Activated CD4-positive, alpha-beta T cell treated with anti-CD3 and anti-CD28 coated beads, Interleukin-2, amount 10 ng/mL, durations not matched to agents 7 days and 5 days (primary cell): ENCODE results near the gene EIF2S1. TPM values are rescaled to one million over a fixed set of nuclear protein-coding genes. Genes with fewer than 3 reads are reported as not detected.
"Not testable (repeated sequence)": the region's sequence is repeated elsewhere in the genome, so short reads cannot be mapped to it uniquely, and the experiment has no call there.

Experiments used
- CTCF ChIA-PET: fragments of 350-600 bp; sonication (Branson Sonifier 250); formaldehyde crosslinking; loops from one replicate; lab custom pipeline; 2021; ENCODE audit warnings: antibody characterized with exemption; lab: Charles Lee
- POLR2A ChIA-PET: fragments of 350-600 bp; sonication (Branson Sonifier 250); formaldehyde crosslinking; loops from one replicate; lab custom pipeline; 2021; ENCODE audit warnings: antibody characterized with exemption; lab: Charles Lee
- DNase-seq: peaks from one replicate; pipeline ENCODE4 v3.0.0-alpha.2; 2020
- H3K27ac Mint-ChIP-seq: one replicate; pipeline ENCODE4 v1.8.0; 2021; ENCODE audit warnings: mild to moderate bottlenecking, moderate library complexity, mixed read lengths
- H3K27me3 Mint-ChIP-seq: one replicate; pipeline ENCODE4 v1.8.0; 2021; ENCODE audit warnings: mixed read lengths
- H3K36me3 Mint-ChIP-seq: one replicate; pipeline ENCODE4 v1.8.0; 2021; ENCODE audit warnings: low read depth, mixed read lengths
- H3K4me1 Mint-ChIP-seq: one replicate; pipeline ENCODE4 v1.8.0; 2021; ENCODE audit warnings: mixed read lengths
- H3K4me3 Mint-ChIP-seq: one replicate; pipeline ENCODE4 v1.8.0; 2021; ENCODE audit warnings: mild to moderate bottlenecking, moderate library complexity, mixed read lengths
- H3K9me3 Mint-ChIP-seq: one replicate; pipeline ENCODE4 v1.8.0; 2021; ENCODE audit warnings: mixed read lengths
- total RNA-seq, 2 experiments: library from RNA; stranded (reverse); gene quantifications; one replicate each; pipeline ENCODE4 v1.2.3, GENCODE V29; 2021

EIF2S1 gene
- 100 to 1,000 TPM; 114 to 115 TPM for total RNA-seq

- Mint-ChIP-seq H3K27me3 (no peaks in the 10 kb centered on the region), H3K9me3 (no peaks in the 10 kb centered on the region)
Measured at GRCh38 chr14:67359775-67360469, at the start of gene EIF2S1, which contains the start of gene ATP6V1D. TSS of gene EIF2S1 (plus strand) at chr14:67360328. CDS start at chr14:67364768, 4,440 bp downstream. TSS of gene ATP6V1D (minus strand) at chr14:67359804. CDS start at chr14:67359698, 106 bp downstream.

DNA sequence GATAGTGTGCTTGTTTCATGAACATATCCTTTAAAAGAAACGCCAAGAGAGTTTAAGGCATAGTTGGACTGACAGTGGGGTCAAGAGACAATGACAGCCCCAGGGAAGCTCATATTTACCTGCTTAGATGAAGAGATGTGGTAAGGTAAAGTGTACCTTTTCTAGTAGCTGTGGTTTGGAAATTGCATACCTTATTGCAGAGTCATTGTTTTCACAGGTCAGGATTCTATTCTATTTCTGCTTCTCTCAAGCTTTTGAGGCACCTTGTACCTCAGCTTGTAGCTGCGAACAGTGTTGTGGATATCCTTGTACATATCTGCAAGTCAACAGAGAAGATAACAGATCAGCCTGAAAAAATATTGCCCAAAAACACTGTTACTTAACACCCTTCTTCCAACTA, 48.3 kb upstream of the EIF2S1 start:
- Mint-ChIP-seq H3K9me3 (no peaks in the 10 kb centered on the region), H3K4me1 (peaks cover 2% of the 10 kb centered on the region), H3K27me3 (no peaks in the 10 kb centered on the region), H3K4me3 (no peak overlapping the region), H3K27ac (no peak overlapping the region), H3K36me3 (no peaks in the 10 kb centered on the region)
- DNase-seq: no peak
- CTCF ChIA-PET: no interaction called here
- POLR2A ChIA-PET: no interaction called here

More at GRCh38 chr14:67359775-67360469, at the start of gene EIF2S1, which contains the start of gene ATP6V1D:
- H3K27ac Mint-ChIP-seq: peak within 1 kb of the TSS; percentile 94
- H3K4me3 Mint-ChIP-seq: peak within 1 kb of the TSS; percentile 92
- DNase-seq: peak; percentile 99
- POLR2A ChIA-PET: interaction anchor here (0.6 kb wide), 2 partner anchors 21 to 31 kb away, joined by 3 to 6 read pairs; no protein-coding TSS in a partner anchor
- CTCF ChIA-PET: interaction anchor here (0.6 to 1.9 kb wide), 22 partner anchors 9 to 1484 kb away, joined by 3 to 17 read pairs (median 4); partner anchors contain the start of genes ARG2 and TMEM229B
- peaks cover 61% of the 10 kb centered on the region for H3K4me1 Mint-ChIP-seq
- peaks cover 17% of the 10 kb centered on the region for H3K36me3 Mint-ChIP-seq

DNA sequence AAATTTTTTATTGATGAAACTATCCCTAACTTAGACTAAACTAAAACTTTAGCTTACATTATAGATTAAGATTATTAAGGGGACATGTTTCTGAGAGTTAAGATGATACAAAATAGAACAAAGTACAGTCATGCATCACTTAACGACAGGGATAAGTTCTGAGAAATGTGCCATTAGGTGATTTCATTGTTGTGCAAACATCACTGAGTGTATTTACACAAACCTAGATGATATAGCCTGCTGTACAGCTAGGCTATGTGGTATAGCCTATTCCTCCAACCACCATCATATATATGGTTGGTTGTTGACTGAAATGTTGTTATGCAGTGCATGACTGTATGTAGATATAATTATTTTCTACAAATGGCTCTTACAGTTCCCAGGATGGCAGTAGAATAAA, 47.0 kb upstream of the EIF2S1 start:
- no peaks in the 10 kb centered on the region for H3K4me1 Mint-ChIP-seq
- CTCF ChIA-PET: no interaction called here
- POLR2A ChIA-PET: no interaction called here

DNA sequence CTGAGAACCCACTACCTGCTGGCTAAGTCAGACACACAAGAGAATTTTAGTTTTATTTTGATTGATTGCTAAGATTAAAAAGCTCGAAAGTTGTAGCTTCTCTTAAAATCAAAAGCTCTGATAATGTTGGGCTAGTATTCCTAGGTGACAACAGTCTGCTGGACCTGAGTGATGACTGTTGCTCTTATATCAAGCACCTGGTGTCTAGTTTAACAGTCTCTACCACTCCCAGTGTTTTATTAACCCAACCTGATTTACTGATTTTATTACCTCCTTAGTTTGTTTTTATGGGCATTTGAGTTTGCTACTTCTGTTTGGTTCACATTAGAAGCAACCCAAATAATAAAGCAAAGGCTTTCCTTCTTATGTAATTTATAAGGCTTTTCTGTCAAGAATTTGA, 42.3 kb upstream of the EIF2S1 start:
- ChIA-PET POLR2A (no interaction called here), CTCF (interaction anchor here (0.5 kb wide), 1 partner anchor 232 kb away, joined by 4 read pairs; no protein-coding TSS in a partner anchor)
- Mint-ChIP-seq H3K27ac (no peak overlapping the region), H3K36me3 (no peaks in the 10 kb centered on the region), H3K4me1 (no peaks in the 10 kb centered on the region), H3K27me3 (no peaks in the 10 kb centered on the region), H3K4me3 (no peak overlapping the region), H3K9me3 (no peaks in the 10 kb centered on the region)
- DNase-seq: no peak

More for the DNA sequence above, 47.0 kb upstream of the EIF2S1 start:
- no peak overlapping the region for H3K27ac Mint-ChIP-seq
- no peak overlapping the region for H3K4me3 Mint-ChIP-seq
- H3K27me3 Mint-ChIP-seq: no peaks in the 10 kb centered on the region
- H3K9me3 Mint-ChIP-seq: no peaks in the 10 kb centered on the region
- DNase-seq: no peak
- H3K36me3 Mint-ChIP-seq: no peaks in the 10 kb centered on the region

DNA sequence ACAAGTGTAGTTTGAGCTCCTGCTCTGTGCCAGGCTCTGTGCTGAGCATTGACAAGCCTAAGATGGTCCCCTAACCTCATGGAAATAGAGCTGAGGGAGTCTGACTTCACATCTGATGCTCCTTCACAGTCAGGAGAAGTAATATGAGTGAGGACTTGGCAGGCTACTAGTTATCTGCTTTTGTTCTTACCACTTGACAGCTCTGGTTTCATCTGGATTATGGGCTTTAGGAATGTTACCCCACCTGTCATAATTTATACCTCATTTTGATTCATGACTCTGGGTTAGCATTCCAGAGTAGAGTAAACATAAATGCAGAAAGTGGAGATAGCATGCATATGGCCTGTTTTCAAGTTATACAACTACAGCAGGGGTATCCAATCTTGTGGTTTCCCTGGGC, 41.0 kb upstream of the EIF2S1 start:
- peaks cover 3% of the 10 kb centered on the region for H3K36me3 Mint-ChIP-seq
- CTCF ChIA-PET: no interaction called here
- no peaks in the 10 kb centered on the region for H3K9me3 Mint-ChIP-seq
- H3K27ac Mint-ChIP-seq: no peak overlapping the region
- POLR2A ChIA-PET: interaction anchor here (0.6 kb wide), 1 partner anchor 33 kb away, joined by 3 read pairs; no protein-coding TSS in a partner anchor
- no peak for DNase-seq
- H3K27me3 Mint-ChIP-seq: no peaks in the 10 kb centered on the region
- no peaks in the 10 kb centered on the region for H3K4me1 Mint-ChIP-seq
- no peak overlapping the region for H3K4me3 Mint-ChIP-seq

DNA sequence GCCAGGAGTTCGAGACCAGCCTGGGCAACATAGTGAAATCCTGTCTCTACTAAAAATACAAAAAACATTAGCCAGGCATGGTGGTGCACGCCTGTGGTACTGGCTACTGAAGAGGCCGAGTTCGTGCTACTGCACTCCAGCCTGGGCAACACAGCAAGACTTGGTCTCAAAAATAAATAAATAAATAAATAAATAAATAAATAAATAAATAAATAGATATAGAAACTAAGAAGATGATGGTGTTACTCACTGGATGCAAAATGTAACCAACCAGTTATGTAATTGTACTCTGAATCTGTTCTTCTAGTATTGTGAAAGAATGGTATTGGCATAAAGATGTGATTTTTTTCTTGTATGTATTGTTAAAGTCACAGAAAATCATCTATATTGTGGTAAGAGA, 30.5 kb upstream of the EIF2S1 start:
- H3K4me3 Mint-ChIP-seq, POLR2A ChIA-PET: not testable (repeated sequence)

GRCh38 chr14:67331368-67332125, 28.6 kb upstream of the EIF2S1 start:
- H3K9me3 Mint-ChIP-seq: no peaks in the 10 kb centered on the region
- ChIA-PET CTCF (no interaction called here), POLR2A (no interaction called here)
- no peak for DNase-seq
- H3K36me3 Mint-ChIP-seq: peaks cover 33% of the 10 kb centered on the region
- H3K4me1 Mint-ChIP-seq: no peaks in the 10 kb centered on the region
- H3K4me3 Mint-ChIP-seq: no peak overlapping the region
- H3K27me3 Mint-ChIP-seq: no peaks in the 10 kb centered on the region
- no peak overlapping the region for H3K27ac Mint-ChIP-seq

More for the DNA sequence above, 30.5 kb upstream of the EIF2S1 start:
- peaks cover 41% of the 10 kb centered on the region for H3K36me3 Mint-ChIP-seq
- CTCF ChIA-PET, H3K4me1 Mint-ChIP-seq, DNase-seq, H3K9me3 Mint-ChIP-seq, H3K27ac Mint-ChIP-seq, H3K27me3 Mint-ChIP-seq: not testable (repeated sequence)

DNA sequence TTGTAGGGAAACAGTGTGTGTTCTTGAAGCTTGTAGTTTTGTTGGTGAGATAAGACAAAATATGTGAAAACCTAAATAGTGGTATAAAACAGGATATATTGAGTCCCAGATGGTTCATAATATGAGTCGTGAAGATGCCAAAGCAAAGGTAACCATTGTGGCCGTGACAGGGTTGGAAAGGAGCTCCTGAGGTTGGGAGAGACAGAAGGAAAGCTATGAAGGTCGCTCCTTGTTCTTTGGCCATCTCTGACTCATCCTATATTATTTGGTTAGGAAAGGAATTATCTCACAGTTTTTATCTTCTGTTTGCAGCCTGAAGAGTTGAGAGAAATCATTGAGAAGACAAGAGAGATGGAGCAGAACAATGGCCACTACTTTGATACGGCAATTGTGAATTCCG, 27.7 kb upstream of the EIF2S1 start:
- Mint-ChIP-seq H3K36me3 (peaks cover 34% of the 10 kb centered on the region), H3K27me3 (no peaks in the 10 kb centered on the region), H3K4me1 (no peaks in the 10 kb centered on the region), H3K9me3 (no peaks in the 10 kb centered on the region), H3K4me3 (no peak overlapping the region), H3K27ac (no peak overlapping the region)
- POLR2A ChIA-PET: no interaction called here
- DNase-seq: no peak
- CTCF ChIA-PET: interaction anchor here (1.2 kb wide), 1 partner anchor 27 kb away, joined by 5 read pairs; the partner anchor contains the start of gene ATP6V1D

DNA sequence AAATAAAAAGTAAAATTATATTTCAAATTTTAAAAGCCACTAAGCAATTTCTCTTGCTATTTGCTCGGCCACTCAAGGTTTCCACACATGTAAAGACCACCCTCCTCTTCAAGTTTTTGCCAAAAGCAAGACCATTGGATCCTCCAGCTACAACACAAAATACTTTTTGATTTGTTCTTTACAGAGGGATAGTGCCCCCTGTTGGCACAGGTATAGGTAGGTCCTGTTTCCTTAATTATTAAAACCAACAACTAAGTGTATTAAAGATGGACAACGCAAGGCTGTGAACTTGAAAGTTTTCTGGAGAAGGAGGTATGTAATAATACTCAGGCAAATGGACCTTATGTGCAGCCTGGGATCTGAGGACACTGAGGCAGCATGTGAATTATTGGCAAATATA, 24.3 kb upstream of the EIF2S1 start:
- H3K36me3 Mint-ChIP-seq: peaks cover 37% of the 10 kb centered on the region
- H3K27me3 Mint-ChIP-seq: no peaks in the 10 kb centered on the region
- H3K9me3 Mint-ChIP-seq: no peaks in the 10 kb centered on the region
- ChIA-PET CTCF (no interaction called here), POLR2A (no interaction called here)
- H3K27ac Mint-ChIP-seq: no peak overlapping the region
- H3K4me3 Mint-ChIP-seq: no peak overlapping the region
- no peaks in the 10 kb centered on the region for H3K4me1 Mint-ChIP-seq
- peak; percentile 21 for DNase-seq

DNA sequence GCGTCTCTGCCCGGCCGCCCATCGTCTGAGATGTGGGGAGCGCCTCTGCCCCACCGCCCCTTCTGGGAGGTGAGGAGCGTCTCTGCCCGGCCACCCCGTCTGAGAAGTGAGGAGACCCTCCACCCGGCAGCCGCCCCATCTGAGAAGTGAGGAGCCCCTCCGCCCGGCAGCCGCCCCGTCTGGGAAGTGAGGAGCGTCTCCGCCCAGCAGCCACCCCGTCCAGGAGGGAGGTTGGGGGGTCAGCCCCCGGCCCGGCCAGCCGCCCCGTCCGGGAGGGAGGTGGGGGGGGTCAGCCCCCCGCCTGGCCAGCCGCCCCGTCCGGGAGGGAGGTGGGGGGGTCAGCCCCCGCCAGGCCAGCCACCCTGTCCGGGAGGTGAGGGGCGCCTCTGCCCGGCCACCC, 18.9 kb upstream of the EIF2S1 start:
- H3K4me3 Mint-ChIP-seq, H3K27ac Mint-ChIP-seq, H3K9me3 Mint-ChIP-seq, H3K4me1 Mint-ChIP-seq, CTCF ChIA-PET, DNase-seq, POLR2A ChIA-PET, H3K27me3 Mint-ChIP-seq: not testable (repeated sequence)
- H3K36me3 Mint-ChIP-seq: peaks cover 41% of the 10 kb centered on the region

- Mint-ChIP-seq H3K27ac (no peak overlapping the region), H3K27me3 (no peaks in the 10 kb centered on the region), H3K4me1 (no peaks in the 10 kb centered on the region), H3K4me3 (no peak overlapping the region), H3K9me3 (no peaks in the 10 kb centered on the region), H3K36me3 (peaks cover 41% of the 10 kb centered on the region)
- ChIA-PET CTCF (no interaction called here), POLR2A (no interaction called here)
- no peak for DNase-seq
Measured at GRCh38 chr14:67343601-67344230, 16.4 kb upstream of the EIF2S1 start.

DNA sequence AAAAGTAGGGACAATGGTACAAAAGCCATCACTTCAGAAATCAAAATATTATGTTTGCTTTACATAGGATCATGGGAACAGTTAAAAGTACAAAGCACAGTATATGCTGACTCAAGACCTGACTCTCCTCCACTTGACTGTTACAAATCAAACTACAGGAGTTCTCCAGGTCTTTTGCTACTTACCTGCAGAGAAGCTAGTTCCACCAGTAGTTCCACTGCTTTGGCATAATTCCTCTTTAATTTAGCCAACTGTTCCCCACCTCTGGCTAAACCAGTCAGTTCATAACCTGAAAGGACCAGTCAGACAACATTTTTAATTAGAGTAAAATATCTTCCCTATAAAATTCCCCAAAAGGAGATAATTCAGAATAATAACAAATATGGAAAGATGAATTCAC, 14.5 kb upstream of the EIF2S1 start:
- Mint-ChIP-seq H3K4me1 (no peaks in the 10 kb centered on the region), H3K4me3 (no peak overlapping the region), H3K27me3 (no peaks in the 10 kb centered on the region), H3K27ac (no peak overlapping the region), H3K9me3 (no peaks in the 10 kb centered on the region), H3K36me3 (peaks cover 43% of the 10 kb centered on the region)
- DNase-seq: no peak
- ChIA-PET POLR2A (no interaction called here), CTCF (no interaction called here)
